NCI-H2227 (cell line): Measurements from ENCODE around the gene ANKRD23.
A peak's percentile ranks its signal among the peaks of the same experiment; 100 is the strongest.
"Not testable (repeated sequence)": the region's sequence is repeated elsewhere in the genome, so short reads cannot be mapped to it uniquely, and the experiment has no call there.

Experiments used
- DNase-seq: peaks from one replicate; lab custom pipeline; 2025; ENCODE audit not compliant: unreplicated experiment; lab: John Stamatoyannopoulos, UW

ANKRD23 gene

GRCh38 chr2:96819128-96819875, 24.5 kb downstream of the ANKRD23 start:
- peak; percentile 12 for DNase-seq

GRCh38 chr2:96817882-96818281, 25.9 kb downstream of the ANKRD23 start:
- DNase-seq: no peak

GRCh38 chr2:96816836-96817702, 26.8 kb downstream of the ANKRD23 start:
- peak; percentile 66 for DNase-seq

- DNase-seq: peak; percentile 97
These were observed 27.5 kb downstream of the ANKRD23 start, which contains the start of gene CNNM3 for GRCh38 chr2:96816127-96816835. CNNM3 (plus strand) TSS chr2:96816268; CDS start chr2:96816278, 10 bp downstream.

- peak; percentile 41 for DNase-seq
These were observed 28.3 kb downstream of the ANKRD23 start for GRCh38 chr2:96815326-96816126.

GRCh38 chr2:96813656-96814055, 30.2 kb downstream of the ANKRD23 start:
- DNase-seq: no peak

GRCh38 chr2:96811917-96812316, 31.9 kb downstream of the ANKRD23 start:
- DNase-seq: no peak

GRCh38 chr2:96810783-96811192, 33.0 kb downstream of the ANKRD23 start:
- no peak for DNase-seq

- DNase-seq: no peak
These were observed 33.7 kb downstream of the ANKRD23 start for GRCh38 chr2:96809951-96810782.

GRCh38 chr2:96809216-96809882, 34.5 kb downstream of the ANKRD23 start:
- DNase-seq: no peak

- DNase-seq: no peak
These were observed 35.5 kb downstream of the ANKRD23 start for GRCh38 chr2:96808176-96808837.

GRCh38 chr2:96807127-96807471, 36.7 kb downstream of the ANKRD23 start:
- DNase-seq: no peak

- no peak for DNase-seq
These were observed 37.2 kb downstream of the ANKRD23 start for GRCh38 chr2:96806468-96807126.

GRCh38 chr2:96805946-96806345, 37.9 kb downstream of the ANKRD23 start:
- DNase-seq: not testable (repeated sequence)

- DNase-seq: no peak
These were observed 38.8 kb downstream of the ANKRD23 start for GRCh38 chr2:96804986-96805385.

GRCh38 chr2:96802721-96803120, 41.1 kb downstream of the ANKRD23 start:
- DNase-seq: no peak

GRCh38 chr2:96801786-96802595, 41.8 kb downstream of the ANKRD23 start:
- no peak for DNase-seq
